Measurements from ENCODE around the gene ZHX3. TPM values are rescaled to one million over a fixed set of nuclear protein-coding genes. Genes with fewer than 3 reads are reported as not detected.

Gene ZHX3
- total and polyA plus RNA-seq, 9 of the 15 experiments (the other 6 are each of a cell fraction or from before 2014, with no cell fraction given): 0.80 to 14.6 (median 4.9) TPM

DNA sequence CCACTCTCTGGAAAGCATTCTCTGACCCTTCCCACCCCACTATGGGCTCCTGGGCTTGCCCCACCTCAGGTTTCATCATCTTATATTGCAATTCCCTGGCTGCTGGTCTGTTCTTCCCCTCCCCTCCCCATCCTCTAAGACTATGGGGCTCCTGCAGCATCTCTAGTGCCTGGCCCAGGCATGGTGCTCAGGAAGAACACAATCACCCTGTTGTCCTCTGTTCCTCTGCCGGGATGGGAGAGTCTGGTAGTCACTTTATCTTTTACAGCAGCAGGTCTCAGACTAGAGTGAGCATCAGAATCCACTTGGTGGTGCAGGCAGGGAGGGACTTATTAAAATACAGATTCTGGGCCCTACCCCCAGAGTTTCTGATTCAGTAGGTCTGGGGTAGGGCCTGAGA, 18.1 kb upstream of the ZHX3 start:
- no peaks in the 10 kb centered on the region for H4K20me1 ChIP-seq (replicated peaks; ENCODE audit: control insufficient read depth, insufficient read depth, low read length)
- in situ Hi-C loops (cut with MboI): no loop called here
- no peak for TF ChIP-seq ZNF12 (CRISPR knock-in tag; IDR thresholded peaks at IDR 0.05)
- TF ChIP-seq JUND (IDR thresholded peaks at IDR 0.05; ENCODE audit: borderline replicate concordance, low read depth, low read length): no peak
- TF ChIP-seq JUND (tag; IDR thresholded peaks at IDR 0.05; ENCODE audit: borderline replicate concordance, low read depth, low read length): no peak
- 0 out of 2 replicates have a peak, but pooled peaks have one; percentile 10 for TF ChIP-seq CBFA2T3 (IDR thresholded peaks at IDR 0.05)
- TF ChIP-seq HMGN3 (IDR thresholded peaks at IDR 0.05; ENCODE audit: borderline replicate concordance, extremely low read depth, insufficient read length, low read depth, low read length): no peak
- no peak for TF ChIP-seq MTF1 (CRISPR knock-in tag; IDR thresholded peaks at IDR 0.05; ENCODE audit: borderline replicate concordance)
- no peak for TF ChIP-seq ETV5 (CRISPR knock-in tag; IDR thresholded peaks at IDR 0.05; ENCODE audit: low read depth)
- no peak for ATAC-seq
- H3K4me3 ChIP-seq: no peak overlapping the region
- H3K79me2 ChIP-seq (ENCODE audit: control insufficient read depth, insufficient read depth, low read length): no peaks in the 10 kb centered on the region
- H3K27me3 ChIP-seq (ENCODE audit: control insufficient read depth in 2 of 2, insufficient read depth in 2 of 2, low read length in 2 of 2): peaks cover 2 to 10% of the 10 kb centered on the region in 2 experiments; a peak in 3 of 5 replicates
- no peaks in the 10 kb centered on the region for H3K9me1 ChIP-seq (ENCODE audit: control insufficient read depth, insufficient read depth, low read length)
- no peak overlapping the region for H2AFZ ChIP-seq (ENCODE audit: low read depth, low read length)
- intact Hi-C loops (cut with micrococcal nuclease): no loop called here
- DNase-seq (ENCODE audit: extremely low read depth in 1 of 4, low spot score in 3 of 4): no peak
- BruUV-seq (replicated peaks): no TSS peak
- H3K9ac ChIP-seq (ENCODE audit: insufficient read depth in 1 of 2, low read depth in 2 of 2, low read length in 2 of 2): no peak overlapping the region
- no peak overlapping the region for H3K27ac ChIP-seq (ENCODE audit: extremely low read depth, low read depth, low read length)
- ChIA-PET POLR2A (no interaction called here), CTCF (ENCODE audit: low intra/inter-chr PET ratio) (no interaction called here)
- H3K36me3 ChIP-seq (ENCODE audit: control insufficient read depth, insufficient read depth, low read length): no peaks in the 10 kb centered on the region
- H3K4me1 ChIP-seq (replicated peaks in 1 of 2; ENCODE audit: control insufficient read depth in 2 of 2, insufficient read depth in 2 of 2, low read length in 2 of 2): peaks cover 3 to 14% of the 10 kb centered on the region in 2 experiments; a peak in 3 of 5 replicates
- no peak for FAIRE-seq
- 0% methylated on average over 1 of the region's 1 CpG for WGBS (ENCODE audit: insufficient coverage, low coverage, missing lambda C conversion rate)
- no peaks in the 10 kb centered on the region for H3K9me3 ChIP-seq (replicated peaks; ENCODE audit: control insufficient read depth, insufficient read depth, low read depth, low read length)
- H3K4me2 ChIP-seq (ENCODE audit: insufficient read depth, low read length): no peak overlapping the region
